Measurements from ENCODE around the gene SRCAP. TPM values are rescaled to one million over a fixed set of nuclear protein-coding genes. Genes with fewer than 3 reads are reported as not detected.

SRCAP gene
- total RNA-seq, 1 experiment from 2014 or later = 58.5 TPM

DNA sequence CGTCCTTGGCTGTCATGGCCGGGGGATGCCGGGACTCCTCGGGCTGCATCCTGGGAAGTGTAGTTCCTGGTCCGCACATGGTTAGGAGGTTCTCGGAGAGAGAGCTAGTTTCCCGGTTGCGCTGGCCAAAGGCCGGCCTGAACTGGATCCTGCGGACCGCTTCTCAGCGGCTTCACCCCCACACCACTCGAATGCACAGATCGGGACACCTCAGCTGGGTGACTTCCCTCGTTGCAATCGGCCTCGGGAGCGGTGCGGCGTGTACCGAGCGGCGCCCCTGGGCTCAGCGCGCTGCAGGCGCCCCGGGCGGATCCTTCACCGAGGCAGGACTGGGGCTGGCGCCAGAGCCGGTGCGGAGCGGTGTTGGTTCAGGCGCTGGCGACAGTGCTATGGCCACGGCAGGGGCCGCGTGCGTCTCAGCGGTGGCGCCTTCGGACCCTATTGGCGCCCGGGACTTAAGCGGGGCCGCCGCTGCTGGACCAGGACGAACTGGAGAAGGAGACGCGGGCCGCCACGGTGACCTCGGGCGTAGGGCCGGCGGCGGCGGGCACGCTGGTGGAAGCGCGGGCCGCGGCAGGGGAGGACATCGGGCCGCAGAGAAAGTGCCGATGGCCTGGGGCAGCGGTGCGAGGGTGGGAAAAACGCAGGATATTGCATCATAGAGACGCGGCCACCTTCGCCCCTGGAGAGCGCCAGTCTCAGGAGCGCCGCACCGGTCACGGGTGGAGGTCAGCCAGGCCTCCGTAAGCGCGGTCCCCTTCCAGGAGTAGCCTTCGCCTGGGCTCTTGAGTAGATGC is 76.6 kb downstream of the SRCAP start (continued):
- TF ChIP-seq, protein P1, sequence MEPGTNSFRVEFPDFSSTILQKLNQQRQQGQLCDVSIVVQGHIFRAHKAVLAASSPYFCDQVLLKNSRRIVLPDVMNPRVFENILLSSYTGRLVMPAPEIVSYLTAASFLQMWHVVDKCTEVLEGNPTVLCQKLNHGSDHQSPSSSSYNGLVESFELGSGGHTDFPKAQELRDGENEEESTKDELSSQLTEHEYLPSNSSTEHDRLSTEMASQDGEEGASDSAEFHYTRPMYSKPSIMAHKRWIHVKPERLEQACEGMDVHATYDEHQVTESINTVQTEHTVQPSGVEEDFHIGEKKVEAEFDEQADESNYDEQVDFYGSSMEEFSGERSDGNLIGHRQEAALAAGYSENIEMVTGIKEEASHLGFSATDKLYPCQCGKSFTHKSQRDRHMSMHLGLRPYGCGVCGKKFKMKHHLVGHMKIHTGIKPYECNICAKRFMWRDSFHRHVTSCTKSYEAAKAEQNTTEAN (CRISPR knock-in tag; IDR thresholded peaks at IDR 0.05) = peak; percentile 62; the same call in 1 of the 2 replicates
- TF ChIP-seq MYBL2 (CRISPR knock-in tag; IDR thresholded peaks at IDR 0.05) (peak; percentile 45; the same call in 1 of the 2 replicates), NFYB (CRISPR knock-in tag; conservative IDR thresholded peaks at IDR 0.05; ENCODE audit: low read depth) (no peak), TEAD4 (CRISPR knock-in tag; IDR thresholded peaks at IDR 0.05) (peak; percentile 70), CBFB (CRISPR knock-in tag; IDR thresholded peaks at IDR 0.05; ENCODE audit: low read depth) (peak; percentile 96), ZNF121 (CRISPR knock-in tag; IDR thresholded peaks at IDR 0.05) (no peak), TP53 (CRISPR knock-in tag; IDR thresholded peaks at IDR 0.05) (no peak), GABPB1 (CRISPR knock-in tag; IDR thresholded peaks at IDR 0.05) (peak; percentile 98), SOX15 (CRISPR knock-in tag; IDR thresholded peaks at IDR 0.05) (no peak), EMX1 (CRISPR knock-in tag; IDR thresholded peaks at IDR 0.05) (peak; percentile 85), NR3C1 (CRISPR knock-in tag; conservative IDR thresholded peaks at IDR 0.05; ENCODE audit: low read depth) (no peak)
- TF ChIP-seq, protein P2, sequence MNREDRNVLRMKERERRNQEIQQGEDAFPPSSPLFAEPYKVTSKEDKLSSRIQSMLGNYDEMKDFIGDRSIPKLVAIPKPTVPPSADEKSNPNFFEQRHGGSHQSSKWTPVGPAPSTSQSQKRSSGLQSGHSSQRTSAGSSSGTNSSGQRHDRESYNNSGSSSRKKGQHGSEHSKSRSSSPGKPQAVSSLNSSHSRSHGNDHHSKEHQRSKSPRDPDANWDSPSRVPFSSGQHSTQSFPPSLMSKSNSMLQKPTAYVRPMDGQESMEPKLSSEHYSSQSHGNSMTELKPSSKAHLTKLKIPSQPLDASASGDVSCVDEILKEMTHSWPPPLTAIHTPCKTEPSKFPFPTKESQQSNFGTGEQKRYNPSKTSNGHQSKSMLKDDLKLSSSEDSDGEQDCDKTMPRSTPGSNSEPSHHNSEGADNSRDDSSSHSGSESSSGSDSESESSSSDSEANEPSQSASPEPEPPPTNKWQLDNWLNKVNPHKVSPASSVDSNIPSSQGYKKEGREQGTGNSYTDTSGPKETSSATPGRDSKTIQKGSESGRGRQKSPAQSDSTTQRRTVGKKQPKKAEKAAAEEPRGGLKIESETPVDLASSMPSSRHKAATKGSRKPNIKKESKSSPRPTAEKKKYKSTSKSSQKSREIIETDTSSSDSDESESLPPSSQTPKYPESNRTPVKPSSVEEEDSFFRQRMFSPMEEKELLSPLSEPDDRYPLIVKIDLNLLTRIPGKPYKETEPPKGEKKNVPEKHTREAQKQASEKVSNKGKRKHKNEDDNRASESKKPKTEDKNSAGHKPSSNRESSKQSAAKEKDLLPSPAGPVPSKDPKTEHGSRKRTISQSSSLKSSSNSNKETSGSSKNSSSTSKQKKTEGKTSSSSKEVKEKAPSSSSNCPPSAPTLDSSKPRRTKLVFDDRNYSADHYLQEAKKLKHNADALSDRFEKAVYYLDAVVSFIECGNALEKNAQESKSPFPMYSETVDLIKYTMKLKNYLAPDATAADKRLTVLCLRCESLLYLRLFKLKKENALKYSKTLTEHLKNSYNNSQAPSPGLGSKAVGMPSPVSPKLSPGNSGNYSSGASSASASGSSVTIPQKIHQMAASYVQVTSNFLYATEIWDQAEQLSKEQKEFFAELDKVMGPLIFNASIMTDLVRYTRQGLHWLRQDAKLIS (CRISPR knock-in tag; IDR thresholded peaks at IDR 0.05; ENCODE audit: borderline replicate concordance) = no peak
- TF ChIP-seq, protein P3, sequence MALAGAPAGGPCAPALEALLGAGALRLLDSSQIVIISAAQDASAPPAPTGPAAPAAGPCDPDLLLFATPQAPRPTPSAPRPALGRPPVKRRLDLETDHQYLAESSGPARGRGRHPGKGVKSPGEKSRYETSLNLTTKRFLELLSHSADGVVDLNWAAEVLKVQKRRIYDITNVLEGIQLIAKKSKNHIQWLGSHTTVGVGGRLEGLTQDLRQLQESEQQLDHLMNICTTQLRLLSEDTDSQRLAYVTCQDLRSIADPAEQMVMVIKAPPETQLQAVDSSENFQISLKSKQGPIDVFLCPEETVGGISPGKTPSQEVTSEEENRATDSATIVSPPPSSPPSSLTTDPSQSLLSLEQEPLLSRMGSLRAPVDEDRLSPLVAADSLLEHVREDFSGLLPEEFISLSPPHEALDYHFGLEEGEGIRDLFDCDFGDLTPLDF (CRISPR knock-in tag; IDR thresholded peaks at IDR 0.05) = 0 out of 2 replicates have a peak, but pooled peaks have one; percentile 63
- TF ChIP-seq, protein P4, sequence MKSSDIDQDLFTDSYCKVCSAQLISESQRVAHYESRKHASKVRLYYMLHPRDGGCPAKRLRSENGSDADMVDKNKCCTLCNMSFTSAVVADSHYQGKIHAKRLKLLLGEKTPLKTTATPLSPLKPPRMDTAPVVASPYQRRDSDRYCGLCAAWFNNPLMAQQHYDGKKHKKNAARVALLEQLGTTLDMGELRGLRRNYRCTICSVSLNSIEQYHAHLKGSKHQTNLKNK (CRISPR knock-in tag; IDR thresholded peaks at IDR 0.05) = peak; percentile 11
- TF ChIP-seq, protein P5, sequence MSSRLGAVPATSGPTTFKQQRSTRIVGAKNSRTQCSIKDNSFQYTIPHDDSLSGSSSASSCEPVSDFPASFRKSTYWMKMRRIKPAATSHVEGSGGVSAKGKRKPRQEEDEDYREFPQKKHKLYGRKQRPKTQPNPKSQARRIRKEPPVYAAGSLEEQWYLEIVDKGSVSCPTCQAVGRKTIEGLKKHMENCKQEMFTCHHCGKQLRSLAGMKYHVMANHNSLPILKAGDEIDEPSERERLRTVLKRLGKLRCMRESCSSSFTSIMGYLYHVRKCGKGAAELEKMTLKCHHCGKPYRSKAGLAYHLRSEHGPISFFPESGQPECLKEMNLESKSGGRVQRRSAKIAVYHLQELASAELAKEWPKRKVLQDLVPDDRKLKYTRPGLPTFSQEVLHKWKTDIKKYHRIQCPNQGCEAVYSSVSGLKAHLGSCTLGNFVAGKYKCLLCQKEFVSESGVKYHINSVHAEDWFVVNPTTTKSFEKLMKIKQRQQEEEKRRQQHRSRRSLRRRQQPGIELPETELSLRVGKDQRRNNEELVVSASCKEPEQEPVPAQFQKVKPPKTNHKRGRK (CRISPR knock-in tag; IDR thresholded peaks at IDR 0.05; ENCODE audit: borderline replicate concordance) = no peak
- TF ChIP-seq, protein P6, sequence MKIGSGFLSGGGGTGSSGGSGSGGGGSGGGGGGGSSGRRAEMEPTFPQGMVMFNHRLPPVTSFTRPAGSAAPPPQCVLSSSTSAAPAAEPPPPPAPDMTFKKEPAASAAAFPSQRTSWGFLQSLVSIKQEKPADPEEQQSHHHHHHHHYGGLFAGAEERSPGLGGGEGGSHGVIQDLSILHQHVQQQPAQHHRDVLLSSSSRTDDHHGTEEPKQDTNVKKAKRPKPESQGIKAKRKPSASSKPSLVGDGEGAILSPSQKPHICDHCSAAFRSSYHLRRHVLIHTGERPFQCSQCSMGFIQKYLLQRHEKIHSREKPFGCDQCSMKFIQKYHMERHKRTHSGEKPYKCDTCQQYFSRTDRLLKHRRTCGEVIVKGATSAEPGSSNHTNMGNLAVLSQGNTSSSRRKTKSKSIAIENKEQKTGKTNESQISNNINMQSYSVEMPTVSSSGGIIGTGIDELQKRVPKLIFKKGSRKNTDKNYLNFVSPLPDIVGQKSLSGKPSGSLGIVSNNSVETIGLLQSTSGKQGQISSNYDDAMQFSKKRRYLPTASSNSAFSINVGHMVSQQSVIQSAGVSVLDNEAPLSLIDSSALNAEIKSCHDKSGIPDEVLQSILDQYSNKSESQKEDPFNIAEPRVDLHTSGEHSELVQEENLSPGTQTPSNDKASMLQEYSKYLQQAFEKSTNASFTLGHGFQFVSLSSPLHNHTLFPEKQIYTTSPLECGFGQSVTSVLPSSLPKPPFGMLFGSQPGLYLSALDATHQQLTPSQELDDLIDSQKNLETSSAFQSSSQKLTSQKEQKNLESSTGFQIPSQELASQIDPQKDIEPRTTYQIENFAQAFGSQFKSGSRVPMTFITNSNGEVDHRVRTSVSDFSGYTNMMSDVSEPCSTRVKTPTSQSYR (CRISPR knock-in tag; IDR thresholded peaks at IDR 0.05) = peak; percentile 67; the same call in 1 of the 2 replicates
- TF ChIP-seq, protein P7, sequence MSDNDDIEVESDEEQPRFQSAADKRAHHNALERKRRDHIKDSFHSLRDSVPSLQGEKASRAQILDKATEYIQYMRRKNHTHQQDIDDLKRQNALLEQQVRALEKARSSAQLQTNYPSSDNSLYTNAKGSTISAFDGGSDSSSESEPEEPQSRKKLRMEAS (CRISPR knock-in tag; IDR thresholded peaks at IDR 0.05) = peak; percentile 92
- TF ChIP-seq, protein P8, sequence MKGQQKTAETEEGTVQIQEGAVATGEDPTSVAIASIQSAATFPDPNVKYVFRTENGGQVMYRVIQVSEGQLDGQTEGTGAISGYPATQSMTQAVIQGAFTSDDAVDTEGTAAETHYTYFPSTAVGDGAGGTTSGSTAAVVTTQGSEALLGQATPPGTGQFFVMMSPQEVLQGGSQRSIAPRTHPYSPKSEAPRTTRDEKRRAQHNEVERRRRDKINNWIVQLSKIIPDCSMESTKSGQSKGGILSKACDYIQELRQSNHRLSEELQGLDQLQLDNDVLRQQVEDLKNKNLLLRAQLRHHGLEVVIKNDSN (CRISPR knock-in tag; IDR thresholded peaks at IDR 0.05) = 0 out of 2 replicates have a peak, but pooled peaks have one; percentile 23
- TF ChIP-seq, protein P9, sequence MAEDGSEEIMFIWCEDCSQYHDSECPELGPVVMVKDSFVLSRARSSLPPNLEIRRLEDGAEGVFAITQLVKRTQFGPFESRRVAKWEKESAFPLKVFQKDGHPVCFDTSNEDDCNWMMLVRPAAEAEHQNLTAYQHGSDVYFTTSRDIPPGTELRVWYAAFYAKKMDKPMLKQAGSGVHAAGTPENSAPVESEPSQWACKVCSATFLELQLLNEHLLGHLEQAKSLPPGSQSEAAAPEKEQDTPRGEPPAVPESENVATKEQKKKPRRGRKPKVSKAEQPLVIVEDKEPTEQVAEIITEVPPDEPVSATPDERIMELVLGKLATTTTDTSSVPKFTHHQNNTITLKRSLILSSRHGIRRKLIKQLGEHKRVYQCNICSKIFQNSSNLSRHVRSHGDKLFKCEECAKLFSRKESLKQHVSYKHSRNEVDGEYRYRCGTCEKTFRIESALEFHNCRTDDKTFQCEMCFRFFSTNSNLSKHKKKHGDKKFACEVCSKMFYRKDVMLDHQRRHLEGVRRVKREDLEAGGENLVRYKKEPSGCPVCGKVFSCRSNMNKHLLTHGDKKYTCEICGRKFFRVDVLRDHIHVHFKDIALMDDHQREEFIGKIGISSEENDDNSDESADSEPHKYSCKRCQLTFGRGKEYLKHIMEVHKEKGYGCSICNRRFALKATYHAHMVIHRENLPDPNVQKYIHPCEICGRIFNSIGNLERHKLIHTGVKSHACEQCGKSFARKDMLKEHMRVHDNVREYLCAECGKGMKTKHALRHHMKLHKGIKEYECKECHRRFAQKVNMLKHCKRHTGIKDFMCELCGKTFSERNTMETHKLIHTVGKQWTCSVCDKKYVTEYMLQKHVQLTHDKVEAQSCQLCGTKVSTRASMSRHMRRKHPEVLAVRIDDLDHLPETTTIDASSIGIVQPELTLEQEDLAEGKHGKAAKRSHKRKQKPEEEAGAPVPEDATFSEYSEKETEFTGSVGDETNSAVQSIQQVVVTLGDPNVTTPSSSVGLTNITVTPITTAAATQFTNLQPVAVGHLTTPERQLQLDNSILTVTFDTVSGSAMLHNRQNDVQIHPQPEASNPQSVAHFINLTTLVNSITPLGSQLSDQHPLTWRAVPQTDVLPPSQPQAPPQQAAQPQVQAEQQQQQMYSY (CRISPR knock-in tag; IDR thresholded peaks at IDR 0.05) = peak; percentile 78
- TF ChIP-seq, protein P10, sequence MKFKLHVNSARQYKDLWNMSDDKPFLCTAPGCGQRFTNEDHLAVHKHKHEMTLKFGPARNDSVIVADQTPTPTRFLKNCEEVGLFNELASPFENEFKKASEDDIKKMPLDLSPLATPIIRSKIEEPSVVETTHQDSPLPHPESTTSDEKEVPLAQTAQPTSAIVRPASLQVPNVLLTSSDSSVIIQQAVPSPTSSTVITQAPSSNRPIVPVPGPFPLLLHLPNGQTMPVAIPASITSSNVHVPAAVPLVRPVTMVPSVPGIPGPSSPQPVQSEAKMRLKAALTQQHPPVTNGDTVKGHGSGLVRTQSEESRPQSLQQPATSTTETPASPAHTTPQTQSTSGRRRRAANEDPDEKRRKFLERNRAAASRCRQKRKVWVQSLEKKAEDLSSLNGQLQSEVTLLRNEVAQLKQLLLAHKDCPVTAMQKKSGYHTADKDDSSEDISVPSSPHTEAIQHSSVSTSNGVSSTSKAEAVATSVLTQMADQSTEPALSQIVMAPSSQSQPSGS (CRISPR knock-in tag; IDR thresholded peaks at IDR 0.05; ENCODE audit: borderline replicate concordance, low read depth) = no peak

Data from WTC11 (cell line).